Dendritic cell treated with granulocyte-macrophage colony-stimulating factor and Interleukin-4, amounts not matched to agents 40 ng/mL and 50 ng/mL, for 4 days (primary cell): ENCODE data around the gene CAPN11.
"Not testable (repeated sequence)": the region's sequence is repeated elsewhere in the genome, so short reads cannot be mapped to it uniquely, and the experiment has no call there.

Experiments
- H3K27ac Mint-ChIP-seq: one replicate; pipeline ENCODE4 v1.8.0; 2022; ENCODE audit warnings: mild to moderate bottlenecking, mixed read lengths
- H3K27me3 Mint-ChIP-seq: one replicate; pipeline ENCODE4 v1.8.0; 2022; ENCODE audit warnings: mild to moderate bottlenecking, mixed read lengths
- H3K36me3 Mint-ChIP-seq: one replicate; pipeline ENCODE4 v1.8.0; 2022; ENCODE audit warnings: low read depth, mixed read lengths
- H3K4me1 Mint-ChIP-seq: one replicate; pipeline ENCODE4 v1.8.0; 2022; ENCODE audit warnings: low read depth, mixed read lengths
- H3K4me3 Mint-ChIP-seq: one replicate; pipeline ENCODE4 v1.8.0; 2022; ENCODE audit warnings: mild to moderate bottlenecking, moderate library complexity, mixed read lengths
- H3K9me3 Mint-ChIP-seq: one replicate; pipeline ENCODE4 v1.8.0; 2022; ENCODE audit warnings: mixed read lengths
- intact Hi-C: fragments of 100-400 bp; cut with micrococcal nuclease; formaldehyde crosslinking; loops from one replicate; pipeline ENCODE4 v1.15.0; 2022

Gene CAPN11

DNA sequence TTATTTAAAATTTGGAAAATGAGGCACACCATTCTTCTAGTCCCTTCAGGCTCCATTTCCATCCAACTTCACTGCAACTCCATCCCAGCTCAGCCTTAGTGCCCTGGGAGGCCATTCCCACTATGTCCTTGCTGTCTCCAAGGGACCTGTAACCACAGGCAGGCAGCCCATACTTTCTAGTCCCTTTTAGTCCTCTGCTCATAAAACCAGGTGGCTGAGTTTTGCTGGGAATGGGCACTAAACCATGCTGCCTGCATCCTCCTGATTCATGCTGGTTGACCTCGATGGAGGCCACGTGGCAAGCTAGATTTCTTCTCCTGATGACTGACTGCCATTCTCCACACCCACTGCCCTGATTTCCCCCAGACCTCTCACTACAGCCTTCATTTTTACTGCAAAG lies 30.6 kb downstream of the CAPN11 start:
- Mint-ChIP-seq H3K4me1 (peaks cover 20% of the 10 kb centered on the region), H3K27ac (no peak overlapping the region), H3K36me3 (no peaks in the 10 kb centered on the region), H3K4me3 (no peak overlapping the region), H3K27me3 (peaks cover 16% of the 10 kb centered on the region), H3K9me3 (no peaks in the 10 kb centered on the region)
- intact Hi-C loops: no loop called here

DNA sequence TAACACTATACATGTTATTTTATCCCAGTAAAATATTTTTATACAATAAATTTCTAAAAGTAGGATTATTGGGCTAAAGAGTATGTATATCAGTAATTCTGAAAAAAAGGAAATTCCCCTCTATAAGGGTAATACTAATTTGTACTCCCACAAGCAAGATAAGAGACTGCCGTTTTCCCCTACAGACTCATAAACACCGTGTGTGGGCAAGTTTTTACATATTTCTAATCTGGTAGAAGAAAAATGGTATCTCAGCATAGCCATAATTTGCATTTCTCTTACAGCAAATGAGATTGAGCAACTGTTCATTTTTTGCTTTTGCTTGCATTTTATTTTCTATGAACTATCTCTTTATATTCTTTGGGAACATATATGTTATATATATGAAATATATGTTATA lies 32.1 kb downstream of the CAPN11 start:
- peaks cover 14% of the 10 kb centered on the region for H3K27me3 Mint-ChIP-seq
- H3K4me1 Mint-ChIP-seq: peaks cover 19% of the 10 kb centered on the region
- no peak overlapping the region for H3K27ac Mint-ChIP-seq
- intact Hi-C loops: no loop called here
- H3K4me3 Mint-ChIP-seq: no peak overlapping the region
- H3K36me3 Mint-ChIP-seq: no peaks in the 10 kb centered on the region
- no peaks in the 10 kb centered on the region for H3K9me3 Mint-ChIP-seq

- peaks cover 11% of the 10 kb centered on the region for H3K4me1 Mint-ChIP-seq
- no peaks in the 10 kb centered on the region for H3K9me3 Mint-ChIP-seq
- H3K27me3 Mint-ChIP-seq: peaks cover 8% of the 10 kb centered on the region
- no peaks in the 10 kb centered on the region for H3K36me3 Mint-ChIP-seq
- H3K27ac Mint-ChIP-seq: peak overlapping the region; percentile 35
- intact Hi-C loops: no loop called here
- H3K4me3 Mint-ChIP-seq: peak overlapping the region; percentile 63
Observed at GRCh38 chr6:44192428-44193041, 33.9 kb downstream of the CAPN11 start.

DNA sequence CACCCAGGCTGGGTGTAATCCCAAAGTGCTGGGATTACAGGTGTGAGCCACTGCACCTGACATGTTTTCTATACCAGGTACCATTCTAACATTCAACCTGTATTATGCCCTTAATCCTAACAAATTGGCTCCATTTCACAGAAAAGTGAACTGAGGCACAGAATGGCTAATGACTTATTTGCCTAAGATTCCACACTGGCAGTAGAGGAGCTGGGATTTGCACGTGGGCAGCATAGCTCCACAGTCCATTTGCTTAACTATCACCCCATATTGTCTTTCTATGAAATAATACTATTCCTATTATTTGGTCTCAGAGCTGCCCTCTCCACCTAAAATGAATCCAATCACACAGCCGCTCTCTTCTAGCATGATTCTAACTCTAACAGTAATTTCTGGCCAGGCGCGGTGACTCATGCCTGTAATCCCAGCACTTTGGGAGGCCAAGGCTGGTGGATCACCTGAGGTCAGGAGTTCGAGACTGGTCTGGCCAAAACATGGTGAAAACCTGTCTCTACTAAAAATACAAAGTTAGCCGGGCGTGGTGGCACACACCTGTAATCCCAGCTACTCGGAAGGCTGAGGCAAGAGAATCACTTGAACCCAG lies 34.8 kb downstream of the CAPN11 start:
- H3K27me3 Mint-ChIP-seq: peaks cover 8% of the 10 kb centered on the region
- intact Hi-C loops: no loop called here
- H3K27ac Mint-ChIP-seq: no peak overlapping the region
- H3K9me3 Mint-ChIP-seq: no peaks in the 10 kb centered on the region
- H3K4me3 Mint-ChIP-seq: no peak overlapping the region
- H3K4me1 Mint-ChIP-seq: peaks cover 11% of the 10 kb centered on the region
- no peaks in the 10 kb centered on the region for H3K36me3 Mint-ChIP-seq

DNA sequence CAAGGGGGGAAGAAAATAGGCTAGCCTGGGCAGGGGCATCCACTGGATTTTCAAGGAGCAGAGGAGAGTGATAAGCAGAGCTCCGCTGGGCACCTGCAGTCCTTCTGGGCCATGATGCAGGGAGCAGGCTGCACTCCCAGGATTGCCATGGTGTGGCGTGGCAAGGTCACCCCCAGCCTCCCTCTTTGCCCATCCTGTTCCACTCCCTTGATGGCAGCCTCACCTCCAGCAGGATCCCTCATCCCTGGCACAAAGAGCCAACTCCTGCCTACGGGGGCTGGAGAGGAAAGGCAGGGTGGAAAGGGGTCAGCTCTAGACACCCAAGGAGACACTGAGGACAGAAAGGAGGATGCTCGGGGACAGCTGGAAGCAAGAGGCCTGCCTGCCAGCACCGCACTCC lies 35.7 kb downstream of the CAPN11 start:
- H3K9me3 Mint-ChIP-seq: no peaks in the 10 kb centered on the region
- no peaks in the 10 kb centered on the region for H3K36me3 Mint-ChIP-seq
- intact Hi-C loops: no loop called here
- no peak overlapping the region for H3K27ac Mint-ChIP-seq
- peaks cover 11% of the 10 kb centered on the region for H3K4me1 Mint-ChIP-seq
- H3K27me3 Mint-ChIP-seq: peaks cover 8% of the 10 kb centered on the region
- H3K4me3 Mint-ChIP-seq: no peak overlapping the region

DNA sequence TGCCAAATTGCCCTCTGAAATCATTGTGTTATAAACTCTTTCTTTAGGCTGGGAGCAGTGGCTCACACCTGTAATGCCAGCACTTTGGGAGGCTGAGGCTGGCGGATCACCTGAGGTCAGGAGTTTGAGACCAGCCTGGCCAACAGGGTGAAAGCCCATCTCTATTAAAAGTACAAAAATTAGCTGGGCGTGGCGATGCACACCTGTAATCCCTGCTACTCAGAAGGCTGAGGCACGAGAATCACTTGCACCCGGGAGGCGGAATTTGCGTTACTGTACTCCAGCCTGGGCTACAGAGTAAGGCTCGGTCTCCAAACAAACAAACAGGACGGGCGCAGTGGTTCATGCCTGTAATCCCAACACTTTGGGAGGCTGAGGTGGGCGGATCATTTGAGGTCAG lies 37.7 kb downstream of the CAPN11 start:
- H3K36me3 Mint-ChIP-seq, H3K27me3 Mint-ChIP-seq, H3K9me3 Mint-ChIP-seq, intact Hi-C loops, H3K27ac Mint-ChIP-seq, H3K4me3 Mint-ChIP-seq: not testable (repeated sequence)
- peaks cover 11% of the 10 kb centered on the region for H3K4me1 Mint-ChIP-seq

DNA sequence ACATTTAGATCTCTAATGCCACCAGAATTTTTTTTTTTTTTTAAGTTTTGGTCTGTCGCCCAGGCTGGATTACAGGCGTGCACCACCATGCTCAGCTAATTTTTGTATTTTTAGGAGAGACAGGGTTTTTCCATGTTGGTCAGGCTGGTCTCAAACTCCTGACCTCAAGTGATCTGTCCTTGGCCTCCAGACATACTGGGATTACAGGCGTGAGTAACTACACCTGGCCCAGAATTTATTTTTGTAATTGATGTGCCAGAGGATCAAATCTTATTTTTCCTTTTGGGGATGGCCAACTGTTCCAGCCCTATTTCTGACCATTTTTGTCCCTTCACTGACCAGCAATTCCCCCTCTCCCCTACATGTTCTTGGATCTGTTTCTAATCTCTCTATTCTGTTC lies 40.1 kb downstream of the CAPN11 start:
- Mint-ChIP-seq H3K27ac (no peak overlapping the region), H3K36me3 (no peaks in the 10 kb centered on the region)

GRCh38 chr6:44199883-44200282 lies 41.3 kb downstream of the CAPN11 start:
- peaks cover 6% of the 10 kb centered on the region for H3K4me1 Mint-ChIP-seq
- no peaks in the 10 kb centered on the region for H3K36me3 Mint-ChIP-seq
- intact Hi-C loops: no loop called here
- H3K27me3 Mint-ChIP-seq: peaks cover 2% of the 10 kb centered on the region
- H3K9me3 Mint-ChIP-seq: no peaks in the 10 kb centered on the region
- no peak overlapping the region for H3K4me3 Mint-ChIP-seq
- no peak overlapping the region for H3K27ac Mint-ChIP-seq

More for the DNA sequence above, 40.1 kb downstream of the CAPN11 start:
- H3K4me1 Mint-ChIP-seq: peaks cover 6% of the 10 kb centered on the region
- peaks cover 2% of the 10 kb centered on the region for H3K27me3 Mint-ChIP-seq
- H3K9me3 Mint-ChIP-seq: no peaks in the 10 kb centered on the region
- H3K4me3 Mint-ChIP-seq: no peak overlapping the region
- intact Hi-C loops: no loop called here

DNA sequence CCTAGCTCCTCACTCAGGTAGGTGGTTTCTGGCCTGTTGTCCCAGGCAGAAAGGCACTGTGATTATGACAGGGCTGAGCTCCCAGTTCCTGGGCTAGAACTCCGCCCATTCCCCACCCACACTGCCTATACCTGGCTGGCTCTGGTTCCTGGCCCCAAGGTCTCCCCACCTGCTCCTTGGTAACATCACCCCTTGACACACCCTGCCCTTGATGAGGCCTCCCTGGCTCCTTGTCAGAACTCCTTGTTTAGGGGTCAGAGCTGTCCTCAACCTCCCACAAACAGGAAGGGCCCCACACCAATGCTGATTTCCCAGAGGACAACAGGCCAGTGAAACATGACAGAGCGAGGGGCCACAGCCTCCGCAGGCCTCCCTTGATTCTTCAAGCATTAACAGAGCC lies 42.6 kb downstream of the CAPN11 start:
- Mint-ChIP-seq H3K4me1 (peaks cover 6% of the 10 kb centered on the region), H3K36me3 (no peaks in the 10 kb centered on the region), H3K9me3 (no peaks in the 10 kb centered on the region), H3K27ac (no peak overlapping the region), H3K4me3 (no peak overlapping the region), H3K27me3 (no peaks in the 10 kb centered on the region)
- intact Hi-C loops: no loop called here

GRCh38 chr6:44201638-44202303 lies 43.2 kb downstream of the CAPN11 start:
- Mint-ChIP-seq H3K4me1 (peaks cover 6% of the 10 kb centered on the region), H3K36me3 (no peaks in the 10 kb centered on the region), H3K4me3 (no peak overlapping the region), H3K27ac (no peak overlapping the region), H3K9me3 (no peaks in the 10 kb centered on the region), H3K27me3 (no peaks in the 10 kb centered on the region)
- intact Hi-C loops: no loop called here

GRCh38 chr6:44202332-44202971 lies 43.8 kb downstream of the CAPN11 start:
- H3K36me3 Mint-ChIP-seq: no peaks in the 10 kb centered on the region
- intact Hi-C loops: no loop called here
- no peak overlapping the region for H3K4me3 Mint-ChIP-seq
- no peak overlapping the region for H3K27ac Mint-ChIP-seq
- H3K4me1 Mint-ChIP-seq: peaks cover 6% of the 10 kb centered on the region
- no peaks in the 10 kb centered on the region for H3K9me3 Mint-ChIP-seq
- no peaks in the 10 kb centered on the region for H3K27me3 Mint-ChIP-seq

GRCh38 chr6:44202972-44203750 lies 44.5 kb downstream of the CAPN11 start:
- Mint-ChIP-seq H3K9me3 (no peaks in the 10 kb centered on the region), H3K27me3 (no peaks in the 10 kb centered on the region), H3K4me3 (no peak overlapping the region), H3K27ac (no peak overlapping the region), H3K36me3 (no peaks in the 10 kb centered on the region), H3K4me1 (peaks cover 6% of the 10 kb centered on the region)
- intact Hi-C loops: no loop called here

DNA sequence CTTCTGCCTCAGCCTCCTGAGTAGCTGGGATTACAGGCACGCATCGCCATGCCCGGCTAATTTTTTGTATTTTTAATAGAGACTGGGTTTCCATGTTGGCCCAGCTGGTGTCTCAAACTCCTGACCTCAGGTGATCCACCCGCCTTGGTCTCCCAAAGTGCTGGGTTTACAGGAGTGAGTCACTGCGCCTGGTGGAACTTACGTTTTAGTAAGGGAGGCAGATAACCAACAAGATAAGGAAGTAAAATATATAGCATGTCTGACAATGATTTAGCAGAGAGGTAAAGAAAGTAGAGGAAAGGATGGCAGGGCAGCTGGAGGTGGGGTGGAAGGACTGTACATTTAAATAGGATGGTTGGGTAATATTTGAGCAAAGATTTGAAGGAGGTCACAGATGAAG lies 45.3 kb downstream of the CAPN11 start:
- H3K4me3 Mint-ChIP-seq: no peak overlapping the region
- H3K4me1 Mint-ChIP-seq: peaks cover 6% of the 10 kb centered on the region
- H3K27me3 Mint-ChIP-seq: no peaks in the 10 kb centered on the region
- no peaks in the 10 kb centered on the region for H3K36me3 Mint-ChIP-seq
- H3K27ac Mint-ChIP-seq: no peak overlapping the region
- intact Hi-C loops: no loop called here
- H3K9me3 Mint-ChIP-seq: no peaks in the 10 kb centered on the region

DNA sequence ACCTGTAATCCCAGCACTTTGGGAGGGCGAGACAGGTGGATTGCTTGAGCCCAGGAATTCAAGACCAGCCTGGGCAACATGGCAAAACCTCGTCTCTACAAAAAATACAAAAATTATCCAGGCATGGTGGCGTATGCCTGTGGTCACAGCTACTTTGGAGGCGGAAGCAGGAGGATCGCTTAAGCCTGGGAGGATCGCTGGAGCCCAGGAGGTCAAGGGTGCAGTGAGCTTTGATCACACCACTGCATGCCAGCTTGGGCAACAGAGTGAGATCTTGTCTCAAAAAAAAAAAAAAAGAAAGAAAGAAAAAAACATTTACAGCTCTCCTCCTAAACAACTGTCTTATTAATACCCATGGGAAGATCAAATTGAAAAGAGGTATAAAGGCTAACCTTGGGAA lies 49.3 kb downstream of the CAPN11 start:
- Mint-ChIP-seq H3K4me1 (peaks cover 12% of the 10 kb centered on the region), H3K9me3 (no peaks in the 10 kb centered on the region), H3K27ac (peak overlapping the region; percentile 18), H3K36me3 (no peaks in the 10 kb centered on the region), H3K4me3 (no peak overlapping the region), H3K27me3 (no peaks in the 10 kb centered on the region)
- intact Hi-C loops: no loop called here
